OCI-M2 (cell line): ENCODE data around the gene GRK5.

Experiments used
- DNase-seq: peaks from one replicate; lab custom pipeline; 2025; ENCODE audit not compliant: unreplicated experiment; lab: John Stamatoyannopoulos, UW

The GRK5 gene

DNA sequence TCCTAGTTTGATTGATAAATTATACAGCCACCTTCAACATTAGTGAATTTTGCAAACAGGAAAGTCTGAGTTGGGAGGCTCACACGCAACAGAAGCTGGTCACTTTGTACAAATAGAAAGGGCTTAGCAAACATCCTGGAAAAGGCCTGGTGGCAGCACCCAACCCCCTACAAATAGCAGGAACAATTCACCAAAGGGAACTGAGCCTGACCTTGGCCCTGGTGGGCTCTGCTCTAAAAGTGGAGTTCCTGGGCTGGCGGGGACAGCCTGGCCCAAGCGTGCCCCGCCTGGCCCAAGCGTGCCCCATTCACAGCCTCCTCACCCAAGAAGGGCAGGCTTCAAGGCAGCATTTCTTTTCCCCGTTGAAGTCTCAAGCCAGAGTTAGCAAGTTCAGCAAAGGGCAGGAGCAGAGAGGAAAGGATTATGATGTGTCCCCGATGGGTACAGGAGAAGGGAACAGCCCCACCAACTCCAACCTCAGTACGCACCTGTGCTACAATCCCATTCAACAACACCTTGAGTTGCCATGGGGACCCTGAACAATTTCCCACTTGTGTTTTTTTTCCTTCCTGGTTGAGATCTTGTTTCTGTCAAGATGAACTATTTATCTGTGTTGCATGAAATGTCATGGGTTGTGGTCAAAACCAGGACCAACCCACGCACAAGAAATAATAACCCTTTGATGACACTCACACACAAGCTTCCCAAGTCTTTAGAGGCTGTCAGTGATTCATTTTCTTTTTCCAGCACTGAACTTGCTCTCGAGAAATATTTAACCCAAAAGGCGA, 291.7 kb downstream of the GRK5 start:
- no peak for DNase-seq

DNA sequence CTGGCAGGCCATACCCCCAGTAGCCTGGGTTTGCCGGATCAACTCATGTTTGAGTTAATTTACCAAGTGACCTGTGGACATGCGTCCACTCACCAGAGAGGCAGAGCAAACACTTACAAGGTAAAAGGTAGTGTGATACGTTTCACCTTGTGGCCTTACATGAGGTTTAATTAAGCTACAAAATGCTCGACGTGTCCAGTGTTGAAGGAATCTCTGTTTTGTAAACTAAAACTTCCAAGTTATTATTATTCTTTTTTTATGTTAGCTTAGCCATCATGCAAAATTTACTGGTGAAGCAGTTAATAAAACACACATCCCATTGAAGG, 292.3 kb downstream of the GRK5 start:
- DNase-seq: no peak

DNA sequence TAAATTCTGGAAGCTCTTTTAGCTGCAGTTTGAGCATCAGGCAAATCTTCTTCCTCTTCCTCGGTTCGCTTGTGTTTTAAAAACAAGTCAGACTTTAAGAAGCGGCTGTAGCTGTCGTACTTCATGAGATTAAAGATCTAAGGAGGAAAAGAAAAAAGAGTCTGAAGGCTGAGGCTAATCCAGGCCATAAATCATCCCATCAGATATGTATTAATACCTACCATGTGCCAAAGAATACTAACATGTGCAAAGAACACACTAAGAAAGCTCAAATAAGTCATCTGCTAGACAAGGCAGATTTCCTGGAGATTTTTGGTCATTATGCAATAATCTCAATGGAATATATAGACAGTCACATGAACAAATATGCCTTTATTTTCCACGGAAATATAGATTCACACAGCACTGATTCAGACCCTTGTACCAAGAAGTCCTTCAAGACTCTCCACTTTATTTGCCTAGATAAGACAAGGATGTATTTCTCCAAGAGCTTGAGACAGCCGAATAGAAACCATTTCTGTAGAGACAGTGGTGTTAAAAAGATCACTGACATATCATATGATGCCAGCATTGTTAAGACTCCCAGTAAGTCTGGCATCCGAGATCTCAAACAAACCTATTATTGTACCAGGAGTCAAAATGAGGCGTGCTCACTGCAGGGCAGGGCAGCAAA, 292.9 kb downstream of the GRK5 start:
- no peak for DNase-seq

DNA sequence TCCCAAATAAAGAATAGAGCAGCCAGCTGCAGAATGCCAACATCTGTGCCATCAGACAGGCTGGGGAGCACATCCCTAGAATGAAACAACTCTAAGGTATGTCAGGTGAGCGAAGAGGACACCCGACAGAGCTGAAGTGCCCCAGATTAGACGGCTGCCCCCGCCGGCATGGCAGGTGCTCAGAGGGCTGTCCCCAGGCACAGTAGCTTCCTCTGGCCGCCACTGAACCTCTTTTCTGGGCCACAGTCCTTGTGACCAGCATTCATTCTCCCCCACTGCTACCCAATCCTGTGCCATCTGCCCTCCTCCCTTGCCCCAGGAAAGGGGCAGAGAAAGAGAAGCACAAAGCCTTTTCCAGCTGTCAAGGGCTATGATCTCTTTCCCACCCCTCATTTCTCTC, 293.4 kb downstream of the GRK5 start:
- no peak for DNase-seq

DNA sequence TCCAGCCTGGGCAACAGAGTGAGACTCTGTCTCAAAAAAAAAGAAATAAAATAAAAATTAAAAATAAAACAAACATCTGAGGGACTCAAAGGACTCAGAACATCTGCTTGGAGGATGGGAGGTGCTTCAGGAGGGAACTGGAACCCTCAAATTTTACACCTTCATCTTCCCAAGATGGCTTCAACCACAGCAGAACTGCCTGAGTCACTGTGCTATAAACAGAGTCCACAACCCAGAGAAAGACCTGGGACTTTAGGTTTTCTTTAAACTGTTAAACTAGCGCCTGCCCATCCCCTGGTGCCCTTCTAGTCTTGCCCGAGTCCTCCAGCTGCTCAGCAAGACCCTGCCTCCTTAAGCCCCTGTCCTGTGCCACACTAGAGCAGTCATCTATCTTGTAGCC, 294.3 kb downstream of the GRK5 start:
- no peak for DNase-seq

DNA sequence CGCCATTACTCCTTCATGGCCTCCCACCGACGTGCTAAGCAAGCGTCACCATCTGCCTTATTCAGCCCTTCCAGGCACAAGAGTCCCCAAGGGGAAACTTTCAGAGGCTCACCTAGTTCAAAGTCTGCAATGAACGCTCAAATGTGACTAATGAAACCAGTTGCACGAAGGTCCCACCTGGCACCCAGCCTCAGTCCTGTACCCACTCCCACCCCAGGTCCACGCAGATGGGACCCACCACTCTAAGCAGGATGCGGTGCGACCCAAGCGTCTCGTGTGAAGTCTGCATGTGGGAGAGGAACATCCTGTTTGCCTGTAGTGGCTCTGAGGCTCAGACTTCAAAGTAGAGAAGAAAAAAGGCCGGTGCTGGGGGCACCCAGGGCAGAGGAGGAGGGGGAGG, 294.8 kb downstream of the GRK5 start:
- no peak for DNase-seq

DNA sequence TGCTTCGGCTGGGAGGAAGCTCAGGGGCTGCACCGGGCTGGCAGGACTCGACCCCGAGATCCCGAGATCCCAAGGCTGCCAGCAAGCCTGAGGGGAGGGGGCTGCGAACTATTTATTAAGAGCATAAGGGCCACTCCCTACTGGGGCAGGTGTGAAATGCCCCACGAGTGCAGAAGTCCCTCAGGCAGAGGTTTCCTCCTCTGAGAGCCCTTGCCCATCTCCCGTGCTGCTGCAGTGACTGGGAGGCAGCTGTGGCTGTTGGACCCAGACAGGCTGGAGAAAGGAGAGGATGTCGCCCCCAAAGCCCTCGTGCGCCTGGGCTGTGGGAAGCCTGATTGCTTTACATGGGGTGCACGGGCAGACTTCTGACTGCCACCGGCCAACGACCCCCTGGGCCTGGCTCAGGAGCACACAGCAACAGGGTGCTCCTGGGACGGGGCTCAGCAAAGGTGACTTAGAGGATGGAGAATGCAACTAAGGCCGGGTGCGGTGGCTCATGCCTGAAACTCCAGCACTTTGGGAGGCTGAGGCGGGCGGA, 295.3 kb downstream of the GRK5 start:
- DNase-seq: no peak

DNA sequence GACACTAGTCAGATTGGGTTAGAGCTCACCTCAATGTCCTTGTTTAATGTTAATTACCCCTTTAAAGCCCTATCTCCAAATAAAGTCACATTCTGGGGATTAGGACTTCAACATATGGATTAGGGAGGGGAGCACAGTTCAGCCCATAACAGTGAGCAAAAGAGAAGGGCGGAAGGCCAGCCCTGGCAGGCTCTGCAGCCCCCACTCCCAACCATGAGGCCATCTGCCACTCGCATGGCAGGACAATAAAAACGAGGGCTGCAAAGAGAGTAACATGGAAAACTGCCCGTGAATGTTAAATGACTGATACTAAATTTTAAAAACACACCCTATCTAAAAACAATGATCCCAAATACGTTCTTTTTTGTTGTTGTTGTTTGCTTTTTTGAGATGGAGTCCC, 296.4 kb downstream of the GRK5 start:
- DNase-seq: no peak

DNA sequence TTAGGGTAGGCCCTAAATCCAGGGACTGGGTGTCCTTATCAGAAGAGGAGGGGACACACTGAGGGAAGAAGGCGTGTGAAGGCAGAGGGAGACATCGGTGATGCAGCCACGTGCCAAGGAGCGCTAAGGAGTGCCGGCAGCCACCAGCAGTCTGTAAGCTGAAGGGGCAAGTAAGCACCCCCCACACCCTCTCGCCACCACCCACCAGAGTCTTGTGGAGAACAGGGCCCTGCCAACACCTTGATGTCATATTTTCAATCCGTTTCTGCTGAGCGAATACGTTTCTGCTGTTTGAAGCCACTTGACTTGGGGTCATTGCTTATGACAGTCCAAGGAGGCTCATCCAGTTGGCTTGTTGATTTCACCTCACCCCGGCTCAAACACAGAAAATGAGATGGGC, 297.3 kb downstream of the GRK5 start:
- DNase-seq: no peak

DNA sequence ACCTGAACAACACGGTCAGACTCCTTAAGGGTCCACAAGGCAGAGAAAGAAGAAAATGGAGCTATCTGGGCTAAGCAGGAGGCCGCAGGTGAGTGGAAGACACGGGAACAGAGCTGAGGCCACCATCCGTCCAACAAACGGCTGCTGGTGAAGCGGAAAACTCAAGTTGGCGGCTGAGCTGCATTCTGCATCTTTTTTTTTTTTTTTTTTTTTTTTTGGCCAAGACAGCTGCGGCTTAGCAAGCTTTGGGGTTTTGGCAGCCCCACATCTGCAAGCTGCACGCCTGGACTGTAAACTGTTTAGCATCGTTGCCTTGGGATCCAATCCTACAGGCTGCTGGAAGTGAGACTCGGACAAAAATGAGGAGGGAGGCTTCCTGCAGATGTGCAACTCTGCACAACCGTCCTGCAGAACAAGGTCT, 297.8 kb downstream of the GRK5 start:
- DNase-seq: no peak
